Hepatic stellate cell (primary cell): Measurements from ENCODE around the gene KCNJ15.

Experiments used
- DNase-seq: peaks from one replicate; pipeline ENCODE4 v3.0.0; 2011; ENCODE audit warnings: low spot score

The KCNJ15 gene

GRCh38 chr21:38268864-38269575, 12.2 kb downstream of the KCNJ15 start:
- DNase-seq, result no peak

- DNase-seq, result no peak
Measured at GRCh38 chr21:38269576-38269936, 12.8 kb downstream of the KCNJ15 start.

DNA sequence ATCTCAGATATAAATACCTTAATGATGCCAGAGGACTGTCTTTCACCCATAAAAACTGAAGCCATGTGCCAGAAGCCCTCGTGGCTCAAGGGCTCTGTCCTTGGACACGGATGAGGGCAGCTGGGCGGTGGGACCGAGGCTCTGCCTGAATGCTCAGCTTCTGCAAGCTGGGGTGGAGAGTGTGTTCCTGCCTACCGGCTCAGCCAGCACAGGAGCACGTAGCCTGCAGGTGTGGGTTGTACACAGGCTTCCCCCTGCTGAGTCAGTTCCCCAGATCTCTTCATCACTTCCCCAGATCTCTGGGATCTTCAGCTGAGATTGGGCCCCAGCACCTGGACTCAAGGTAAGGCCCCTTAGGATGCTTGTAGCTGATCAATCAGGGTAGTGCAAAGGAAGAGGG, 15.4 kb downstream of the KCNJ15 start:
- DNase-seq, result no peak

DNA sequence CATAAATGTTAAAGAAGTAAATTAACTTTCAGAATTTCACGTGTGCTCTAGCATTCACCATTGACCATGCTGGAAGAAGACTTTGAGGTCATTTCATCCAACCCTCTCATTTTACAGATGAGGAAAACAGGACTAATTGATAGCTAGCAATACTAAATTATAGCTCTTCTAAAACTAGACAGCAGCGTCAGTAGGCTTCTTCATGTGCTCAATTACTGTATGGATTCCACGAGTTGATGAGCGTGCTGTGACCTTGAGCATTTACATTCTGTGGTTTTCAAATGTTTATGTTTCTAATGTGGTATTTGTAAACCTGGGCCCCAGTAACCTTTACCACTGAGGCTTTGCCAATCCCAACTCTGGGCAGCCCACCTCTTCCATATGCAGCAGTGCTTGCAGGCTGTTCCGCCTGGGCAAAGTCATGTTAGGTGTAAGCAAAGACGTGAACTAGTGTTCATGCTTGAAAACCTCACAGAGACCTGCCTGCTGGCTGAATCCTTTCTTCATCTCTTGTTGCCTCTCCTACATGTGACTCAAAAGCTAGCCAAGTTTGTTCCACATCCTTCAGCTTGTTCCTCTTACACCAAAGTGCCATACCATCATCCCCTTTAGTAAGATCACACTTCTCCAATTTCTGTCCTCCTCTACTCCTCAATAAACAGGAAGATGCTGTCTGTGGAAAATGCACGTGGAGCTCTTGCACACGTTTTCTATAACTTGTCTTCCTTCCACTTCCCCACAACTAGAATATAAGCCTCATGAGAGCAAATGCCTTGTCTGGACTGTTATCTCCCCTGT, 17.2 kb downstream of the KCNJ15 start:
- DNase-seq, result no peak

DNA sequence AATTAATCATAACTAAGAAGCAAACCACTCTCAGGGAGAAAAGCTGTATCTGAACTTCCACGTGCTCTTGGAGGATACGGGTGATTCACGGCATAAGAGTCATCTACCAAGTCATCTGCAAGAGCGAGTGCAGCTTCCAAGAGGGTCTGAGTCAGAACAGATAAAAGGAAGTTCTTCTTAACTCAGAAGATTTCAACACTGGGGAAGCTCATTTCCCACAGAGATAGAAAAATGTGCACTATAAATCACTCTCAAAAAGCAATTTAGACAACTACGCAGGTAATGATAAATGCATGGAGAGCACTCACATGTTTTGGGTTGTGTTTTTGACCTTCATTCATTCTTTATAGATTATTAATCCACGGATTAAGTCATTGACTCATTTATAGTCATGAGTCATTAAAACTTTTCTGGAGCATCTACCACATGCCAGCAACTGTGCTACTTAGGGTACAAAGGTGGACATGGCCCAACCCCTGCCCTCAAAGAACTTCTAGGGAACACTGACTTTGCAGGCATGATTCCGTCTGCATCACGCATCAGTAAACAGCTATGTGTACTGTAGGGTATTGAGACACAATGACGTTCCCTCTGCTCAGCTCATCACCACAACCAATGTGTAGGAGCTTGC, 20.8 kb downstream of the KCNJ15 start:
- DNase-seq, result peak; percentile 74

DNA sequence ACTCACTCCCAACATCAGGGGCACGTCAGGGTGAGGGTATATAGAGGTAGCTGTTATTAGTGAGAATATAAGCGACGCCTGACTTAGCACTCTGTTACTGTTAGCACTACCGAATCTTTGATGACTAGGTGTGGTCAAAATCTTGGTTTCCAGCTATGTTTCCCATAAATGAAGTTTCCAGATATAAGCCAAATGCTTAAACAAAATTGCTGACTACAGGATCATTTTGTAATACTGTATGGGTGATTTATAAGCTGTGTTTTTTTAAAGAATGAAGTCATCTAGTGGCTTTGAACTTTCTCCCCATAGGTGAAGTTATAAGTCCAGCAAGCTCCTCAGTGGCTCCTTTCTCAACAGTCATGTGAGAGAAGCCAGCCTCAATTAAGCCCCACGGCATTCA, 23.7 kb downstream of the KCNJ15 start:
- no peak for DNase-seq

- DNase-seq, result no peak
Measured at GRCh38 chr21:38280867-38281266, 24.1 kb downstream of the KCNJ15 start.

- DNase-seq, result no peak
Measured at GRCh38 chr21:38282921-38283320, 26.1 kb downstream of the KCNJ15 start.

DNA sequence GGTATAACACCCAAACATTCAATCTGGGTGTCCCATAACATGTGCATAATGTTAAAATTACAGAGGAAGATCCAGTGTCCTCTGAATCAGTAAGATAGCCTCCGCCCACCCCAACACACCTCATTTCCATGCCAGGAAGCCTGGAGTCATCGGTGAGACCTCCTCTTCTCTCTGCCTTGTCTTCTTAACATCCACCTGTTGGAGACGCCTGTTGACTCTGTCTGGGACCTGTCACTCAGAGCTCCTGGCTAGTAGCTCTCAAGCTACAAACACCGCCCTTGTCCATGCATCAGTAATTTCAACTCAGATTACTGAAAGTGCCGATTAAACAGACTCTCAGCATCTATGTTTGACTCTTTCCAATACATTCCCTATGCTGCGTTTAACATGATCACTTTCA, 27.4 kb downstream of the KCNJ15 start:
- no peak for DNase-seq

DNA sequence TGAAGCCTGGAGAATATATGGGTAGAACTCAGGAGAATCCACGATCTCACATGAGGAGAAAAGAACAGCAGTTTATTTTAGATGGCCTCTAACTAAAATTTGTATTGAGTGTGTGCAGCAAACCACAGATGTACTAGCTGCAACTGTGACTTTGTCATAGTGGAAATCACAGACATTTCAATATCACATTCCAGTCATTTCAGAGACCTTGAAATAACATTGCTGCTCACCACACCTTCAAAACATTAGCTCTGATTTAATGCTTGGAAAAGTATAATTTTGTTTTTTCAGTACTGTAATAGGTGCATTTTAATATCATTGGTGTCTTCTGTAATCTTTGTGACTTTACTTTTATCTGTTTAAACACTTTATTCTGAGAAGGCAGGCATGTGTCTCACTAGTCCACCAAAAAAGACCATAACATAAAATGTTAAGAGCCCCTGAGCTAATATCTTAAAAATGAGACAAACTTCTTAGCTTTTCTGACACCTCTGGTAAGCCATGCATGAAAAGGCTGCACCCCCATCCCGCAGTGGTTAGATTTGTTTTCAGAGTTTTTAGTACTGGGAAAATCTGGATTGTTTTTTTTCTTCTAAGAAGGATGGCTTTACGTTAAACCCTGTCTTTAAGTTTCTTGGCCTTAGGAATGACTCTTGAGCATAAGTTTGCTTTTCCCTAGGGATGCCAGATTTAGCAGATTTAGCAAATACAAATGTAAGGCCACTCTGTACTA, 30.1 kb downstream of the KCNJ15 start:
- no peak for DNase-seq

DNA sequence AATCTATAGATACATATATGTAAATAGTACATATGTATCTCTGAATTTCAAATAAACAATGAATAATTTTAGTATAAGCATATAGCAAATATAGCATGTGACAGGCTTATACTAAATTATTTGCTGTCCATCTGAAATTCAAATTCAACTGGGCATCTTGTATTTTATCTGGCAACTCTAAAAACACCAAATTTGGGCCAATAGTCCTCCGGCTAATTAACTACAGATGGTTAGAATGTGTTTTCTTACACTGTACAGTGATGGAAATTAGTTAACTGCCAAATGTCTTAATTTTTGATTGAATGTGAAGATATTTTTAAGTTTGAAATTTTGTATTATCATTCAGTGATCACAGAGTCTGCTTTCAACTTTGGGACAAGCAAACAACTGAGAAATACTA, 30.7 kb downstream of the KCNJ15 start:
- DNase-seq, result no peak

- peak; percentile 77 for DNase-seq
Measured at GRCh38 chr21:38289705-38290485, 33.1 kb downstream of the KCNJ15 start.

DNA sequence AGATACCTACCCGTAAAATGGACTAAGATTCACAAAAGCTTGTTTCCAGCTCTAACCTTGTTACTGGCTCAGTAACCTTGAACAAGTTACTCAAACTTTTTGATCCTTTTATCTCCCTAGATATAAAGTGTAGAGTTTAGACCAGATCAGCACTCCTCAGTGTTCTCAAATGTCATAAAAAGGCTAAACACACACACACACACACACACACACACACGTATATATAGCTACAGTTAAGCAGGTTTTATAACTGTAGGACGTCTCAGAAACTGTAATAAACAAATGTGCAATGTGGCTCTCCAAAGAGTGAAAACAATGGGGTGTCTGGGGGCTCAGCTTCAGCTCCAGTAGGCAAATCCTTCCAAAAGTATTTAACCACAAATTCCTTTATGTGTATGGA, 34.0 kb downstream of the KCNJ15 start:
- DNase-seq, result no peak

GRCh38 chr21:38291874-38292273, 35.1 kb downstream of the KCNJ15 start:
- DNase-seq, result no peak

DNA sequence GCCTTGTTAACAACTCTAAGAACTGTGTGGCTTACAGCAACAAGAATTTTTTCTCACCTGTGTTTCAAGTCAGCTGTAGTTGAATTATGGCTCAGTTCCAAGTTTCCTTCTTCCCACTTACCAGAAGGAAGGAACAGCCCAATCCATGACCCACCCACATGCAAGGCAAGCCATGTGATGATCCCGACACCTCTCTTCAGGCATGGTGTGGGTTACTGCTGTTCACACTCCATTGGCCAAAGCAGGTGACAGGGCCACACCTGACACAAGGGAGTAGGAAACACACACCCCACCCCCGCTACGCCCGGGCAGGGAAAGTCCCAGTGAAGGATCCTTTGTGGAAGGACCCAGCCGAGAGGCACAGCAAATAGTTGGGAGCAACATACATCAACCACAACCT, 36.3 kb downstream of the KCNJ15 start:
- DNase-seq, result no peak

DNA sequence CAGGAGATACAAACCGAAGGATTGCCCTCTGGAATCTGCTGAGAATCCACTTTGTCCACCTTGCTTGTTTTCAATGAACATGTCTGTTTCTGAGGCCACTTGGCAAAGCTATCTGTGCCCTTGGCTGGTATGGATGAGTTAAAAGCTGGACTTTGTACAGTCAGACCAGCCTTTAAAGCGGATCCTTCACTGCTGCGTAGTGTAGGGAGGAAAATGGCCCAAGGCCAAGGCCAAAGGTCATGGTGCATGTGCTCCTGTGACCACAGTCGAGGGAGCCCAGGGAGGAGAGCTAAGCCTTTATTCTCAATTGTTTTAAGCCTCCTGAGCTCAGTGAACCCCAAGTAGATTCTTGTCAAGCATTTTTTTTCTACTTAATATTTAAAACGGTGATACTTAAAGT, 37.0 kb downstream of the KCNJ15 start:
- no peak for DNase-seq

DNA sequence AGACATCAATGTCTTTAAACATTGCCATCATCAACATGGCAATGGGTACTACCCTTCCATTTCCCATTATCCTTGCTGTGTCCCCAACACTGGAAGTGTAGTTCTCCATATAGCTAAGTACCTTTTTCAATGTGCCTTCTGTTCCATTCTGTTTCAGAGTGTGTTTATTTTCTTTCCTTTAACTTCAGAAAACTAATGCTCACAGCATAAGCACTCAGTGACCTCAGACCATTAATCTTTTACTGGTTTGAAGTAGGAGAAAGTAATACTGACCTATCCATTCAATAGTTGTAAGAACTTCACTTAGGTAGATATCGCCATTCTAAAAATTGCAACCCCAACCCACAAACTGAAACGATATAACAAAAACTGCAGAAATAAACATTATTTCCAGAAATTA, 37.8 kb downstream of the KCNJ15 start:
- DNase-seq, result no peak

DNA sequence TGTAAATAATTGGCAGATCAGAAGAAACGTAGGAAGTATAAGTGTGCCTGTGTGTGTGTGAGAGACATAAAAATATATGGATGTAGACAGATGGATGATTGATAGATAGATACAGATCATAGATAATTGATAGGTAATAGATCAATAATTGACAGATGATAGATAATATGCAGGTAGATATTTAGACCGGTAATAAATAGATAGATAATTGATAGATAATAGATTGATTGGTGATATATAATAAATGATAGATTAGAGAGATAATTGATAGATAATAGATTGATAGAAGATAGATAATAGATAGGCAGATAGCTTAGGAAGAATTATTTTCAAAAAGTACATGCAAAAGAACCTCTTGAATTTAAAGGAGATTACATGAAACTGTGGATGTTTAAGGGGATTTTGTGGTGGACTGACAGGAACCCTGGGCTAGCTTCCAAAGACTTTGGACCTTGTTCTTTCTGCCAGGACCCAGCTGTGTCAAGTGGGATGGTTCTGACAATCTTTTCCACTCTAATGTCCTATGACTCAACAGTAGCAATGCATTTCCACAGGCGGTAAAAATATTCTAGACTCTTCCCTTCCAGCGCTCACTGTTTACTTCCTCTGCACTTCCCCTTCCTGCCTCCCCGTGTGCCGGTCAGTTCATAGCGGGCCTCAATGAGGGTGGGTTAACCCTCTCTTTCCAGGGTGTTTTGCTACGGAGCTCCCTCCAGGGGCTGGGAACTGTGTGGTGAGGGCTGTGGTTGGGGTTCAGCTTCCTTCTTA, 39.4 kb downstream of the KCNJ15 start:
- DNase-seq, result no peak

- DNase-seq, result no peak
Measured at GRCh38 chr21:38297194-38297631, 40.4 kb downstream of the KCNJ15 start.

- no peak for DNase-seq
Measured at GRCh38 chr21:38297871-38298270, 41.1 kb downstream of the KCNJ15 start.

DNA sequence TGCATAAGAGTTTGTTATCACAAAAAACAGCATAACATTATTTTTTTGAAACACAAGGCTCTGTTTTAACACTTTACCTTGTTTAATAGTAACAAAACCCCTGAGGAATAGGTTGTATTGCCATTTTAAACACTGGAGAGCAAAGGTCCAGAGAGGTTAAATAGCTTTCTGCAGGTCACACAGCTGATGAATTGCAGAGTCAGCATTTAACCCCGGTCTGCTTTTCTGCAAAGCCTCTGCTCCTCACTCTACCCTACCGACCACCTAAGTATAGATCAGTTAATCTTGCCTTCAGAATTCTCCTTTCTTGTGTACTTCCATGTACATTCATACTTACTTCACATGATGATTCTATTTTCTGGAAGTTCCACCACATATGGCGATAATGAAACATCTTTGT, 42.0 kb downstream of the KCNJ15 start:
- no peak for DNase-seq
